HS-27A (cell line): Measurements from ENCODE around the gene WNK2.

Experiments
- DNase-seq: peaks from one replicate; pipeline ENCODE4 v3.0.0-alpha.2; 2012; ENCODE audit warnings: low read depth, missing footprints

WNK2 gene

DNA sequence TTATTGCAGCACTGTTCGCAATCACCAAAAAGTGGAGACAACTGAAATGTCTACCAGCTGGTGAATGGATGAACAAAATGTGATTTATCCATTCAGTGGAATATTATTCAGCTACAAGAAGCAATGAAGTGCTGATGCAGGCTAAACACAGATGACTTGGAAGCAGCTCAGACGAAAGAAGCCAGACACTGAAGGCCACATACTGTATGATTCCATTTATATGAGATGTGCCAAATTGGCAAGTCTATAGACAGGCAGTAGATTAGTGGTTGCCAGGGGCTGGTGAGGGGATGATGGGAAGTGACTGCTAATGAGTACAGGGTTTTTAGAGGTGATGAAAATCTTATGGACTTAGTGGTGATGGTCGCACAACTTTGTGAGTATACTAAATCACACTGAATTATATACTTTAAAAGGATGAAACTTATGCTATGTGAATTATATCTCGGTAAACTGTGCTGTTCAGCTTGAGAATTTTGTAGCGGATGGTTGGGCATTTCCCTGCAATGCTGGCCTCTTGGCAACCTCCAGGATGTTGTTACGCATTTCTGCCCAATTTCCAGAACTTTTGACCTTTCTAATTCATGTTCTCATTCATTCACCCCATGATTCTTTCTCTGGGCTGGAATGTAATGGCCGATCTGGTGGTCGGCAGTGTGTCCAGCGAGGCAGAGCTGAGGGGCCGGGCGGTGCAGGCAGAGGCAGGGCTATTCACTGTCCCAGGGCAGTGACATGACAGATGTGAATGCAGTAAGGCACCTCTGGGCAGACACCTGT lies 22.0 kb upstream of the WNK2 start:
- DNase-seq: no peak

DNA sequence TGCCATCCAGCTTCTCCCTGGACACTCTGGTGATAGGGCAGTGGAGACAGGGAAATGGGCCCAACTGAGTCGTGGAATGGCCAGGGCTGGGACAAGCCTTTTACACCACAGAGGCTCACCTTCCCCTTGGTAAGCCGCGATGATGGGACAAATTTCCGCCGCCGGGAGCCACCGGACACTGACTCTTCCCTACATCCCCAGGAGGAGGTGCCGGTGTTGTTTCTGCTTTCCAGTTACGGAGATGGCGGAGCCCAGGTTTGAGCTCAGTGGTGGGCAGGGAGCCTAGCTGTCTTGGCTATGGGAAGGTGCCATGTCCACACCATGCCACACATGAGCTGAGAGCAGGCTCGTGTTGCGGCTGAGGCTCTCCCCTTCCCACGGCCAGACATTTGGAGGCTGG lies 19.9 kb upstream of the WNK2 start:
- DNase-seq: no peak

GRCh38 chr9:93166699-93167098 lies 17.2 kb upstream of the WNK2 start:
- DNase-seq: no peak

DNA sequence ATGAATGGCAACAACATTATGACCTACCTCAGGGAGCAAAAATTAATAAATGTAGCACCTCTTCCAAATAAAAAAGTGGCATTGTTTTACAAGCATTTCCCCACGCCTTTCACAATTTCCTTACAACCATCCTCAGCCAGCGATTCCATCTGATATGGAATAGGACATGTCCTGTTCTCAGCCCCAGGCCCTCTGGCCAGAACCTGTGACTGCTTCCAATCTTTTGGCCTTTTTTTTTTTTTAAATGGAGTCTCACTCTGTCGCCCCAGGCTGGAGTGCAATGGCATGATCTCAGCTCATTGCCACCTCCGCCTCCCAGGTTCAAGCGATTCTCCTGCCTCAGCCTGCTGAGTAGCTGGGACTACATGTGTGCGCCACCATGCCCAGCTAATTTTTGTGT lies 16.8 kb upstream of the WNK2 start:
- no peak for DNase-seq

DNA sequence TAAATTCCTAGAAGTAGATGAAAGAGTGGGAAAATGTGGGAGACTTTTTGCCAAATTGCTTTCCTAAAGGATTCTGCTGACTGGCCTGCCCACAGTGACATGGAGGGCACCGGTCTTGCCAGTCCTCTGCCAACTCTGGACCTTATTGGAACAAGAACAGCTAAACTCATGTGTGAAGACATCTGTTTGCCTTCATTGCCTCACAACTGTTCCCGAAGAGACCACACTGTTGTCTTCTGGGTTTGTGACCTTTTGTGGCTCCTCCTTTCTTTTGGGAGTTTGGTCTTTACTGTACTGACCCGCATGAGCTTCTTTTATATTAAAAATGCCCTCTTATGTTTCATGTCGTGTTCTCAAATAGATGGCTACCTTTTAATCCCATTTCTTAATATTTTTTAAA lies 16.1 kb upstream of the WNK2 start:
- no peak for DNase-seq

DNA sequence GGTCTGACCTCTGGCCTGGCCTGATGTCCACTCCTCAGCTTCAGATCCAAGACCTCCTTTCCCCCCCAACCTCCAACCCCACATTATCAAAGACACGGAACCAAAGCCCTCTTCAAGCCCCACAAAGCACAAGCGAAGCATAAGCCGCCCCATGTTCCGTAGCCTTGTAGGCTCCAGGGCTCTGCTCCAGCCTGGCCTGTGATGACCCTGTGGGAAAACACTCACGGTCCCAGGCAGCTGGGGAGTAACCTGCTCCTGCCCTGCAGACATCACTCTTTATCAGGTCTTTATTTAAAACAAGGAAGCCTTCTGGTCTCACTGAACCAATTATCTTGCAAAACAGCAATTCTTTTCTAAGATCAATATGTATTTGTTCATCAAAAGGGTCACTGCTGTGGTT lies 15.4 kb upstream of the WNK2 start:
- no peak for DNase-seq

DNA sequence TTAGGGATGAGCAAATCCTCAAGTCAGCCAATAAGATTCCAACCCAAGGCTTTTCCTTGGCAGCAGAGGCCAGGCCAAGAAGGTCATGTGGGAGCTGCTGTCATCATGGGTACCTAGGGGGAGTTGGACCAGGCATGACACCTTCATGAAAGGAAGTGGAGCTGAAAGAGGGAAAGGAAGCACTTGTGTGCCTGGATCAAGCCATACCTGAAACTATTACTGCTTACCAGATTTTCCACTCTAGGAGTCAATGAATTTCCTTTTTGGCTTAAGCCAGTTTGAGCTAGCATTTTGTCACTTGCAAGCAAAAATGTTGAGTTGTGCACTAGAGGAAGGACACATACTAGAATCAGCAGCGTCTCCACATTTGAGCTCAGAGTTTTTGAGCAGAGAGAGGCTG lies 14.5 kb upstream of the WNK2 start:
- no peak for DNase-seq

- DNase-seq: no peak
These were observed 13.4 kb upstream of the WNK2 start for GRCh38 chr9:93170571-93170970.

- no peak for DNase-seq
These were observed 12.5 kb upstream of the WNK2 start for GRCh38 chr9:93171261-93171990.

- no peak for DNase-seq
These were observed 11.1 kb upstream of the WNK2 start for GRCh38 chr9:93172666-93173364.

DNA sequence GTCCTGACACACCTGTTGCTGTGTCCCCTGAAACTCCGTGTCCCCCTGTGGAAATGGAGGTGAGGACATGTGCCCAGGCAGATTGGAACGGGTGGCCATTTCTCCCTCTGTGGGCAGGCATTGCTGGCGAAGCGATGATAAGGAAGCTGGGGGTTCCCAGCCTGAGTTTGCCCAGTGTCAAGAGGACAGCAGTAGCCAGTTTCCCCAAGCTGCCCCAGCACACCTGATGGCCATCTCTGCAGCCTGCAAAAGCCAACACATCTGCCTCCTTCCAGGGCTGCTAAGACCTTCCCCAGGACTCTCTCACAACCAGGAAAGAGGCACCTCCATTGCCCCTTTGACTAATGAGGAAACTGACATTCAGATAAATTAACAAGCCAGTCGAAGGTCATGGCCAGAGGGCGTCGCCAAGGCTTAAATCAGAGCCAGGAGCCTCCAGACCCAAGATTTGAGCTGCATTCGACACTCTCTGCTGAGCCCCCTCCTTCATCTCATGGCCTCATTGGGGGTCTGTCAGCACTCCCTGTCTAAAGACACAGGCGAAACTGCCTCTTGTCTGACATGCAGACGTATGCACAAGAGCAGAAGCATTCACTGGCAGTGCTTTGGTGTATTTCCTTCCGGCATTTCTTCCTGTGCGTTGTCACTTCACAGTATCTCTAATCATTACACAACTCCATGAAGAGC lies 10.4 kb upstream of the WNK2 start:
- no peak for DNase-seq

DNA sequence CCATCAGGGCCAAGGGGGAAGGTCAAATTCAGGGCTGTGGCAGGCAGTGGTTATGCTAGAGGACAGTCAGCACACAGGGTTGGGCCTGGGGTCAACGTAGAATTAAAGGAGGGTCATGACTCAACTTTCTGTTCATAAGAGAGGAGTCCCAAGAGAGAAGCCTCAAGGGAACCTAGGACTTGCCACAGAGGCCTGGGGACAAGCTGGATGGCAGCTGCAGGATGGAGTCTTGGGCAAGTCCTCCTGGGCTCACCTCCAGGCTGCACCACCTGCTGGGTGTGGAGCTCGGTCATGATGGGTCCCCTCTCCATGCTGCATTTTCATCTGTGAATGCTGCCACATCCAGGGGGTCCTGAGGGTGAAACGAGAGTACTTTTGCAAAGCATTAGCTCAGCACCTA lies 9.0 kb upstream of the WNK2 start:
- no peak for DNase-seq

DNA sequence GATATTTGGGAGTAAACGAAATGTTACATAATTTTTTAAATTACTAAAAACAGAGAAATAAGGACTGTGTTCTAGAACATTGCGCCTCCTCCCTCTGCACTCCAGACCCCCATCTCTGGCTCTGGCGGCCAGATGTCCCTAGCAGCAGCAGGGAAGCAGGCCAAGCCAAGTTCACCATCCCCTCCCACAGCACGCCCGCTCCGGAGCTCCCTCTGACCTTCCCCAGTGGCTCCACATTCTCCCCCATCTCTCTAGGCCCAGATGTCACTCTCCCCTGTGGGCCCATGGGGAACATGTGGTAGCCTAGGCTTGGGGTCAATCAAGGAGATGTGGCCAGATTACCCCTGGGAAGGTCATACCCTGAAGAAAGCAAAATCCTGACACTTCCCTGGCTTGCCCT lies 6.3 kb upstream of the WNK2 start:
- DNase-seq: no peak

DNA sequence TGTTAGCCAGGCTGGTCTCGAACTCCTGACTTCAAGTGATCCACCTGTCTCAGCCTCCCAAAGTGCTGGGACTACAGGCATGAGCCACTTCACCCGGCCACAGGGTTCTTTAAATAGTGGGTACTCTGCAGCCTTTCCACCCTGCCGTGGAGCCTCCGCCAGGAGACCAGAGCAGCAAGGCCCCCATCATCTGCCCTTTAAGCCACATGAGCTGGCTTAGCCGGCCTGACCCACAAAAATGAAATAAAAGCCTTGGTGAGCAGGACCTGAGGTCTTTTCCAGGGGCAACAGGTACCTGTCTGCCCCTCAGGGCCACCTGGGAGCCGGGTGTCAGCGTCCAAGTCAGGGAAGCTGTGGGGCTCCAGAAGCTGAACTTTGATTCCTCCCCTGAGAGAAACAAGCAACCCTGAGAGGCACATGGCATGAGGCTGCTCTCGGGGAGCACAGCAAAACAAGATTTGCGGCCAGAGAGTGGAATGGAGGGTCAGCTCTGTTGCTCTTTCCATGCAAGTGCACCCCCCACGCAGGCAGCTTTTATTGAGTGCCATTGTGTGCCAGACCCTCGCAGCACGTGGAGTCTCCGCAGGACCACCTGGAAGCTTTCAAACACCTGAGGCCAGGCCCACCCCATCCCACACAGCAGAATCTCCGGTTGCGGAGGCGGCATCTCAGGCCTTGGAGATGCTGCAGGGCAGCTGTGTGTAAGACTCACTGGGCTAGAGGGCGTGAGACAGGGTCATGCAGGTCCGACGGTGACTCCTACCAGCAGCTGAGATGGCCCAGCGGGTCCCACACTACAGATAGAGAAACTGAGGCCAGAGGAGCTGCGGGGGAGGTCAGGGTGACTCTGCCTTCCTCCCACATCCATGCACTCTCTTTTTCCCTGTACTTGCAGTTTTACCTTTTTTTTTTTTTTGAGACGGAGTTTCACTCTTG lies 4.8 kb upstream of the WNK2 start:
- no peak for DNase-seq

- no peak for DNase-seq
These were observed 3.0 kb upstream of the WNK2 start for GRCh38 chr9:93180938-93181337.

- DNase-seq: no peak
These were observed 2.1 kb upstream of the WNK2 start for GRCh38 chr9:93181672-93182435.

GRCh38 chr9:93182572-93182971 lies 1.4 kb upstream of the WNK2 start:
- no peak for DNase-seq

GRCh38 chr9:93183131-93183662 lies 742 bp upstream of the WNK2 start:
- DNase-seq: no peak

DNA sequence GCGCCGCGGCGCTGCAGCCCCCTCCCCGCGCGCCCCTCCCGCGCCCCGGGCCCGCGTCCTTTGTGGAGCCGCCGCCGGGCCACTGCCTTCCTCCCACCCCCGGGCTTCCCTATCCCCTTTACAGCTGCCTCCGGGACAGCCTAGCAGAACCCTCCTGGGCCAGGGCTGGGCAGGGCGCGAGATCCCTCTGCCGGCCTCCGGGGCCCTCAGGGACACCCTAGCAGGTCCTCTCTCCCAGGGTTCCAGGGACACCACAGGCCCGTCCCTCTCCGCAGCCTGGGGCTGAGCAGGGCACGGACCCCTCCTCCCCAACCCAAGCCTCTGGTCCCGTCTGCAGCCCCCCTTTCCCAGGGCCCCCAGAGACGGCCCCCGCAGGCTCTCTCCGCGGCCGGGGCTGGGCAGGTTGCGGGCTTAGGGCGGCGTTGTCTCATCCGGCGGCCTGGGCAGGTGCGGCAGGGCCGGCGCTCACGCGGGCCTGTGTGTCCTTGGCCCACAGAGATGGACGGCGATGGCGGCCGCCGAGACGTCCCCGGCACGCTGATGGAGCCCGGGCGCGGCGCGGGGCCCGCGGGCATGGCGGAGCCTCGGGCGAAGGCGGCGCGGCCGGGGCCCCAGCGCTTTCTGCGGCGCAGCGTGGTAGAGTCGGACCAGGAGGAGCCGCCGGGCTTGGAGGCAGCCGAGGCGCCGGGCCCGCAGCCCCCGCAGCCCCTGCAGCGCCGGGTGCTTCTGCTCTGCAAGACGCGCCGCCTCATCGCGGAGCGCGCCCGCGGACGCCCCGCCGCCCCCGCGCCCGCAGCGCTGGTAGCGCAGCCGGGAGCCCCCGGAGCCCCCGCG lies 710 bp downstream of the WNK2 start:
- DNase-seq: no peak
